ENCODE results near the gene ANKRD18A. TPM values are rescaled to one million over a fixed set of nuclear protein-coding genes. Genes with fewer than 3 reads are reported as not detected.

Gene ANKRD18A
- total RNA-seq, 1 donor from 2014 or later, result under 0.01 TPM

DNA sequence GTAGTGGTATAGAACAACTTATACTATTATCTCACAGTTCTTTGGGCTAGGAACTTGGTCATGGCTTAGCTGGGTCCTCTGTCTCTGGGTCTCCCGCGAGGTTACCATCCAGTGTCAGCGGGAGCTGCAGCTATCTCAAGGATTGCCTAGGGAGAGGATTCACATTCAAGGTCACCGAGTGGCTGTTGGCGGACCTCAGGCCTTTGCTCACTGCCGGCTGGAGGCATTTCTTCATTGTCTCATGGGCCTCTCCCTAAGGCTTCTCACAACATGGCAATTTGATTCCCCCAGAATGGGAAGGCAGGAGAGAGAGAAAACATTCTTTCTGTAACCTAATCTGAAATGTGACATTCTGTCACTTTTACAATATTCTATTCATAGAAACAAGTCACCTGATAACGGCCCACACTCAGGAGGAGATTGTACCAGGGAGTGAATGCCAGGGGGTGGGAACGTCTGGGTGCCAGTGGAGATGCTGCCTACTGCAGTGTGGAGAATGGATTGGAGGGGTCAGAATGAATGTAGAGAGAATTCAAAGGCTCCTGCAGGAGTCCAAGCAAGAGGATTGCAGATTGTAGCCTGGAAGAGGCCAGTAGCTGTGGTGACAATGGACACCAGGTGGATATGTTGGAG is 29.5 kb upstream of the ANKRD18A start:
- H3K9me3 ChIP-seq (ENCODE audit: control insufficient read depth in 3 of 3, low read length in 3 of 3), result no peaks in the 10 kb centered on the region
- no peaks in the 10 kb centered on the region for H3K4me1 ChIP-seq (ENCODE audit: control insufficient read depth in 3 of 3, insufficient read depth in 3 of 3, low read length in 3 of 3)
- H3K4me3 ChIP-seq (ENCODE audit: low read length in 3 of 3), result no peak overlapping the region
- no peak overlapping the region for H3K9ac ChIP-seq (ENCODE audit: low read depth in 1 of 3, low read length in 3 of 3)
- H3K36me3 ChIP-seq (ENCODE audit: control insufficient read depth in 3 of 3, insufficient read depth in 3 of 3, low read length in 3 of 3), result no peaks in the 10 kb centered on the region
- H3K27me3 ChIP-seq (ENCODE audit: control insufficient read depth in 3 of 3, insufficient read depth in 3 of 3, low read length in 3 of 3), result no peaks in the 10 kb centered on the region
- no peak overlapping the region for H3K27ac ChIP-seq (ENCODE audit: low read depth, low read length)

DNA sequence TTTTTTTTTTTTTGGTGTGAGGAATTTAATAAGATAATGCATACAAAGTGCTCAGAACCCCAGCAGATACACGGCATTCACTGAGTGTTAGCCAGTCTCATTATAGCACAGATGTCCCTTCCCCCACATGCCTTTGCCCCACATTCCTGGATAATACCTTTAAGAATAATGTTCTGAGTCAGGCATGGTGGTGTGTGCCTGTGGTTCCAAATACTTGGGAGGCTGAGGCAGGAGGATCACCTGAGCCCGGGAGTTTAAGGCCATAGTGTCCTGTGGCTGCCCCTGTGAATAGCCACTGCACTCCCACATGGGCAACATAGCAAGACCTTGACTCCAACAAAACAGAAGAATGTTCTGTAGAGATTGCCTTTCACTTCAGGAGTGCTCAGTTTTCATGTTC is 24.2 kb upstream of the ANKRD18A start:
- no peaks in the 10 kb centered on the region for H3K4me1 ChIP-seq (ENCODE audit: control insufficient read depth in 3 of 3, insufficient read depth in 3 of 3, low read length in 3 of 3)
- H3K27me3 ChIP-seq (ENCODE audit: control insufficient read depth in 3 of 3, insufficient read depth in 3 of 3, low read length in 3 of 3), result peaks cover 0 to 5% (median 3%) of the 10 kb centered on the region in 3 donors
- no peak overlapping the region for H3K27ac ChIP-seq (ENCODE audit: low read depth, low read length)
- H3K36me3 ChIP-seq (ENCODE audit: control insufficient read depth in 3 of 3, insufficient read depth in 3 of 3, low read length in 3 of 3), result no peaks in the 10 kb centered on the region
- H3K9ac ChIP-seq (ENCODE audit: low read depth in 1 of 3, low read length in 3 of 3), result no peak overlapping the region
- no peaks in the 10 kb centered on the region for H3K9me3 ChIP-seq (ENCODE audit: control insufficient read depth in 3 of 3, low read length in 3 of 3)
- H3K4me3 ChIP-seq (ENCODE audit: low read length in 3 of 3), result no peak overlapping the region

DNA sequence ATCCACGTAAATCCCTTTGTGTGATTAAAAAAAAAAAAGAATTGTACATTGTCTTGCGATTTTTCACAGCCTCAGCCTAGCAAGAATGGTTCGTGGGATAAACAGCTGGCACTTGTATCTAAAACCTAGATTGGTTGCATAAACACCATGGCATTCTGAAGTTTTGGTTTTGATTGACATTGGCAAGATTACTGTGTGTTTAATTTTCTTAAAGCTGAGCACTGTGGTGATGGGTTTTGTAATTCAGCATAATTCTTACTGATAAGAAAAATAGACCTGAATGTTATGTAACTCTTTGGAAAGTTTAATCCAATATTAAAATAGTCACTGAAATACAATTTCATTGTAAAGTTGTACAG is 23.4 kb upstream of the ANKRD18A start:
- peaks cover 0 to 8% (median 3%) of the 10 kb centered on the region in 3 donors for H3K27me3 ChIP-seq (ENCODE audit: control insufficient read depth in 3 of 3, insufficient read depth in 3 of 3, low read length in 3 of 3)
- no peaks in the 10 kb centered on the region for H3K4me1 ChIP-seq (ENCODE audit: control insufficient read depth in 3 of 3, insufficient read depth in 3 of 3, low read length in 3 of 3)
- no peak overlapping the region for H3K9ac ChIP-seq (ENCODE audit: low read depth in 1 of 3, low read length in 3 of 3)
- no peaks in the 10 kb centered on the region for H3K9me3 ChIP-seq (ENCODE audit: control insufficient read depth in 3 of 3, low read length in 3 of 3)
- H3K36me3 ChIP-seq (ENCODE audit: control insufficient read depth in 3 of 3, insufficient read depth in 3 of 3, low read length in 3 of 3), result no peaks in the 10 kb centered on the region
- no peak overlapping the region for H3K4me3 ChIP-seq (ENCODE audit: low read length in 3 of 3)
- no peak overlapping the region for H3K27ac ChIP-seq (ENCODE audit: low read depth, low read length)

DNA sequence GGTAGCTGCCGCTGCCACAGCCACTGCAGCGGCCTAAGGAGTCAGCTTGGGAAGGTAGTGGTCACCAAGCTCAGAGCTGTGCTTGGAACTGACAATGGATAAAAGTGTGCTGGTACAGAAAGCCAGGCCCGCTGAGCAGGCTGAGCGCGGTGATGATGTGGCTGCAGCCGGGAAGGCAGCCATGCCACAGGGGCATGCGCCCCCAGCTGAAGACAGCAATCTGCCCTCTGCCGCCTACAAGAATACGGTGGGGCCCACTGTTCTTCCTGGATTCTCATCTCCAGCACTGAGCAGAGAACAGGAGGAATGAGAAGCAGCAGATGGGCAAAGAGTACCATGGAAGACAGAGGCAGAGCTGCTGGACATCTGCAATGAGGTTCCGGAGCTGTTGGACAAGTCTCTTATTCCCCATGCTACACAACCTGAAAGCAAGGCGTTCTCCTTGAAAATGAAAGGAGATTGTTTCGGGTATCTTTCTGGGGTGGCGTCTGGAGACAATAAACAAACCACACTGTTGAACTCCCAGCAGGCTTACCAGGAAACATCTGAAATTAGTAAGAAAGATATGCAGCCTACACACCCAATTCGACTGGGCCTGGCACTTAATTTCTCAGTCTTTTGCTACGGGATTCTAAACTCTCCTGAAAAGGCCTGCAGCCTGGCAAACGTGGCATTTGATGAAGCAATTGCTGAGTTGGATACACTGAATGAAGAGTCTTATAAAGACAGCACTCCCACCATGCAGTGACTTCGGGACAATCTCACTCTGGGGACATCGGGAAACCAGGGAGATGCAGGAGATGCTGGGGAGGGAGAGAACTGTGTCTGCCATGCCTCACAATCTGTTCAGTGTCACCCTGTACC is 22.8 kb upstream of the ANKRD18A start:
- Histone ChIP-seq H3K9ac (ENCODE audit: low read depth in 1 of 3, low read length in 3 of 3) (no peak overlapping the region), H3K9me3 (ENCODE audit: control insufficient read depth in 3 of 3, low read length in 3 of 3) (no peaks in the 10 kb centered on the region), H3K27me3 (ENCODE audit: control insufficient read depth in 3 of 3, insufficient read depth in 3 of 3, low read length in 3 of 3) (peaks cover 0 to 8% (median 3%) of the 10 kb centered on the region in 3 donors), H3K4me1 (ENCODE audit: control insufficient read depth in 3 of 3, insufficient read depth in 3 of 3, low read length in 3 of 3) (no peaks in the 10 kb centered on the region), H3K4me3 (ENCODE audit: low read length in 3 of 3) (no peak overlapping the region), H3K36me3 (ENCODE audit: control insufficient read depth in 3 of 3, insufficient read depth in 3 of 3, low read length in 3 of 3) (no peaks in the 10 kb centered on the region), H3K27ac (ENCODE audit: low read depth, low read length) (no peak overlapping the region)

DNA sequence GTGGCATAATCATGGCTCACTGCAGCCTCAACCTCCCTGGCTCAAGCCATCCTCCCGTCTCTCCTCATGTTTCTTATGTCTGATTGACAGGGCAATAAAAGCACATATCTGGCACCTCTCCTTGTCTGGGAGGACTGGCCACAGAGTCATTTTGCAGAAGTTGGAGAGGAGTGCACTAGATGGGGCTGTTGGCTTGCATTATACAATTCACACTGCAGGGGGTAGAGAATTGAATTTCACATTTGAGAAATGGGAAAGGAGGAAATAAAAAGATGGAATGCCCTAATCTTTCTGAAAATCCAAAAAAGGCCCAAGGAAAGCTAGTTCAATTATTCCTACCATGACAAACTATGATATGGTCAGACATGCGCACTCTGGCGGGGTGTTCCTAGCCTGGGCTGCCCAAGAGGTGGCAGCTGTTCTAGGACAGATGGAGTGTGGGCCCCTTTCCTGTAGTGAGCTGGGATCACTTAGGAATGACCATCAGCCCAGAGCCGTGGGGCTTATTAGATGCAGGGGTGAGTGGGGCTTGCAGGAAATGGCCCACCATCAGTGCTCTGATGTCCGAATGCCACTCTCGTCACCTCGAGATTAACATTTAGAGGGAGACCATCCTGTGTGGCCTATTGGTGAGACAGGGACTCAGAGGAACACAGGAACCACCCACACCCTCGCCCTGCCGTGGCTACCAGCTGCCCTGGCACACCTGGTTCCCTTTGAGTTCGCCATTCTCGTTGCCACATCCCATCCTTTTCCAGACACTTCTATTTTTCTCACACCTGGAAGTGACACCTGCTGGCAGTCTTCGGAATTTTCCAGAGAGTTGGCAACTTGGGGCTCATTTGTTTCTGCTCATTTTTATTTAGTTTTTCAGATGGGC is 21.8 kb upstream of the ANKRD18A start:
- Histone ChIP-seq H3K4me1 (ENCODE audit: control insufficient read depth in 3 of 3, insufficient read depth in 3 of 3, low read length in 3 of 3) (no peaks in the 10 kb centered on the region), H3K36me3 (ENCODE audit: control insufficient read depth in 3 of 3, insufficient read depth in 3 of 3, low read length in 3 of 3) (no peaks in the 10 kb centered on the region), H3K9ac (ENCODE audit: low read depth in 1 of 3, low read length in 3 of 3) (no peak overlapping the region)

DNA sequence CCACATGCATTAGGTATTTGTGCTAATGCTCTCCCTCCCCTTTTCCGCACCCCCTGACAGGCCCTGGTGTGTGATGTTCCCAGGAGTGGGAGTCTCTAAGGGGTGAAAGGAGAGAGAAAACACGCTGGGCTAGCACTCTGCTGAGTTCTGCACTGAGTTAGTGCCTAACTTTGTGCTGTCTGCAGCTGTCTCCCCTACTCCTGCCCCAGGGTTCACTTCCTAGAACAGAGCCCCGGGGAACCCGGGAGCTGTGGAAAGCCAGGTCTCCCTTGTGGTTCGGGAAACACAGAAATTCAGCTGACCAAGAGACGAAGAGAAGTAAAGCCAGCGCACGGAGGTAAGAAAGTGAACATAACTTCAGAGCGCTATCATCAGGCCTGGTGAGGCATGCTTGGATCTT is 20.7 kb upstream of the ANKRD18A start:
- no peaks in the 10 kb centered on the region for H3K9me3 ChIP-seq (ENCODE audit: control insufficient read depth in 3 of 3, low read length in 3 of 3)
- H3K4me1 ChIP-seq (ENCODE audit: control insufficient read depth in 3 of 3, insufficient read depth in 3 of 3, low read length in 3 of 3), result no peaks in the 10 kb centered on the region
- no peak overlapping the region for H3K27ac ChIP-seq (ENCODE audit: low read depth, low read length)
- peaks cover 0 to 8% (median 3%) of the 10 kb centered on the region in 3 donors for H3K27me3 ChIP-seq (ENCODE audit: control insufficient read depth in 3 of 3, insufficient read depth in 3 of 3, low read length in 3 of 3)
- H3K9ac ChIP-seq (ENCODE audit: low read depth in 1 of 3, low read length in 3 of 3), result no peak overlapping the region
- H3K4me3 ChIP-seq (ENCODE audit: low read length in 3 of 3), result no peak overlapping the region
- no peaks in the 10 kb centered on the region for H3K36me3 ChIP-seq (ENCODE audit: control insufficient read depth in 3 of 3, insufficient read depth in 3 of 3, low read length in 3 of 3)

More for the DNA sequence above, 21.8 kb upstream of the ANKRD18A start:
- Histone ChIP-seq H3K4me3 (ENCODE audit: low read length in 3 of 3) (no peak overlapping the region), H3K9me3 (ENCODE audit: control insufficient read depth in 3 of 3, low read length in 3 of 3) (no peaks in the 10 kb centered on the region), H3K27ac (ENCODE audit: low read depth, low read length) (no peak overlapping the region), H3K27me3 (ENCODE audit: control insufficient read depth in 3 of 3, insufficient read depth in 3 of 3, low read length in 3 of 3) (peaks cover 0 to 8% (median 3%) of the 10 kb centered on the region in 3 donors)

DNA sequence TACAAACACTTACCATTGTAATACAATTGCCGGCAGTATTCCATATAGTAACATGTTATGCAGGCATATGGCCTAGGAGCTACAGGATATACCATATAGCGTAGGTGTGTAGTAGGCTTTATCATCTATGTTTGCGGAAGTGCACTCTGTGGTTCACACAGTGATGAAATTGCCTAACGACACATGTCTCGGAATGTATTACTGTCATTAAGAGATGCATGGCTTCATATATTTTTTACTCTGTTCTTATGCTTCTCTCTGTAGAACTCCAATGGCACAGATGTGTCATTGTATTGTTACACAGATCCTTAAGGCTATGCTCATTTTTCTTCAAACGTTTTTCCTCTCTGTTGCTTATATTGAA is 19.2 kb upstream of the ANKRD18A start:
- Histone ChIP-seq H3K36me3 (ENCODE audit: control insufficient read depth in 3 of 3, insufficient read depth in 3 of 3, low read length in 3 of 3) (no peaks in the 10 kb centered on the region), H3K9ac (ENCODE audit: low read depth in 1 of 3, low read length in 3 of 3) (no peak overlapping the region), H3K27me3 (ENCODE audit: control insufficient read depth in 3 of 3, insufficient read depth in 3 of 3, low read length in 3 of 3) (peaks cover 0 to 8% (median 3%) of the 10 kb centered on the region in 3 donors)

DNA sequence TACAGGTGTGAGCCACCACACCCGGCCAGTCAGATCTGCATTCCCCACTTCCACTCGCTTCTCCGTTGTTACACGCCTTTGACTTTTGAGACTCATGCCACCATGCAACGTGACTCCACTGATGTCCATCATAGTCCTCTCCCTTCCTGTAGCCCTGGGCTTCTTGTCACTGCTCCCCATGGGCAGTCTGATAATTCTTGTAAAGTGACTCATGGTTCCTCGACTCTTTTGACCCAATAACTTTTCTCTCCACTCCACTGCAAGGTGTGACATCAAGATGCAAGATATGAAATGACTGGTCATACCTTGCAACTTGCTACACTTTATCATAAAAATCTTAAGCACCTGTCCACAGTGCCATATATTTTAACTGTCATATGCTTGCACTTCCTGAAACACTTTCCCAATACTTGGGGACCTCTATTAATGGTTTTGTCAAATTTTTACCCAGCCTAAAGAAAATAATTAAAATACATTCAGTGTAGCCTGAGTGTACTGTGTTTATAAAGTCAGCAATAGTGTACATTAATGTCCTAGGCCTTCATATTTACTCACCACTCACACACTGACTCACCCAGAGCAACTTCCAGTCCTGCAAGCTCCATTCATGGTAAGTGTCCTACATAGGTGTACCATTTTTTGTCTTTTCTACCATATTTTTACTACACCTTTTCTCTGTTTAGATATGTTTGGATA is 18.6 kb upstream of the ANKRD18A start:
- Histone ChIP-seq H3K4me3 (ENCODE audit: low read length in 3 of 3) (no peak overlapping the region), H3K4me1 (ENCODE audit: control insufficient read depth in 3 of 3, insufficient read depth in 3 of 3, low read length in 3 of 3) (no peaks in the 10 kb centered on the region), H3K27ac (ENCODE audit: low read depth, low read length) (no peak overlapping the region), H3K9me3 (ENCODE audit: control insufficient read depth in 3 of 3, low read length in 3 of 3) (no peaks in the 10 kb centered on the region), H3K9ac (ENCODE audit: low read depth in 1 of 3, low read length in 3 of 3) (no peak overlapping the region), H3K27me3 (ENCODE audit: control insufficient read depth in 3 of 3, insufficient read depth in 3 of 3, low read length in 3 of 3) (peaks cover 0 to 8% (median 3%) of the 10 kb centered on the region in 3 donors), H3K36me3 (ENCODE audit: control insufficient read depth in 3 of 3, insufficient read depth in 3 of 3, low read length in 3 of 3) (no peaks in the 10 kb centered on the region)

More for the DNA sequence above, 19.2 kb upstream of the ANKRD18A start:
- Histone ChIP-seq H3K9me3 (ENCODE audit: control insufficient read depth in 3 of 3, low read length in 3 of 3) (no peaks in the 10 kb centered on the region), H3K4me1 (ENCODE audit: control insufficient read depth in 3 of 3, insufficient read depth in 3 of 3, low read length in 3 of 3) (no peaks in the 10 kb centered on the region), H3K27ac (ENCODE audit: low read depth, low read length) (no peak overlapping the region), H3K4me3 (ENCODE audit: low read length in 3 of 3) (no peak overlapping the region)

DNA sequence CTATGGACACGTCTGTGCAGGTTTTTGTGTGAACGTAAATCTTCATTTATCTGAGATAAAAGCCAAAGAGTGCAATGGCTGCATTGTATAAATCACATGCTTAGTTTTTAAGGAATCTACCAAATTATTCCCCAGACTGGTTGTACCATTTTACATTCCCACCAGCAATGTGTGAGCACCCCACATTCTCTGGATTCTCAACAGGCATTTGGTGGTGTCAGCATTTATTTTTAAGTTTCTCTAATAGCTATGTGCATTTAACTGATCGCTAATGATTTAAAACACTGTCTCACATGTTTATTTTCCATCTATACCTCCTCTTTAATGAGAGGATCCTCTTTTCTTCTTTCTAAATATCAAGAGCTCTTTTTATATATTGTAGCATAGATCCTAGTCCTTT is 13.9 kb upstream of the ANKRD18A start:
- no peak overlapping the region for H3K27ac ChIP-seq (ENCODE audit: low read depth, low read length)
- peaks cover 0 to 3% (median 2%) of the 10 kb centered on the region in 3 donors for H3K27me3 ChIP-seq (ENCODE audit: control insufficient read depth in 3 of 3, insufficient read depth in 3 of 3, low read length in 3 of 3)
- H3K9me3 ChIP-seq (ENCODE audit: control insufficient read depth in 3 of 3, low read length in 3 of 3), result no peaks in the 10 kb centered on the region
- H3K36me3 ChIP-seq (ENCODE audit: control insufficient read depth in 3 of 3, insufficient read depth in 3 of 3, low read length in 3 of 3), result no peaks in the 10 kb centered on the region
- no peak overlapping the region for H3K9ac ChIP-seq (ENCODE audit: low read depth in 1 of 3, low read length in 3 of 3)
- H3K4me3 ChIP-seq (ENCODE audit: low read length in 3 of 3), result no peak overlapping the region
- H3K4me1 ChIP-seq (ENCODE audit: control insufficient read depth in 3 of 3, insufficient read depth in 3 of 3, low read length in 3 of 3), result no peaks in the 10 kb centered on the region

All from skeletal muscle tissue (tissue), 4 donors.